Hepatocyte (in vitro differentiated cells): ENCODE data around the gene RAB11FIP3.

Experiments
- EZH2 ChIP-seq: fragments of 200-600 bp; sonication (generic); IDR thresholded peaks from 2 replicates; pipeline ENCODE4 v1.6.1; 2016; ENCODE audit warnings: antibody characterized with exemption, mild to moderate bottlenecking, borderline replicate concordance
- EZH2phosphoT487 ChIP-seq: fragments of 200-600 bp; sonication (generic); IDR thresholded peaks from one replicate; pipeline ENCODE4 v1.6.1; 2018; ENCODE audit warnings: antibody characterized with exemption, mild to moderate bottlenecking, low read depth, moderate library complexity; ENCODE audit not compliant: unreplicated experiment, severe bottlenecking
- TF ChIP-seq, protein P1 (sequence below): fragments of 200-600 bp; sonication (generic); IDR thresholded peaks from 2 replicates; pipeline ENCODE4 v1.5.1; 2016; ENCODE audit warnings: antibody characterized with exemption, mild to moderate bottlenecking; ENCODE audit not compliant: poor library complexity

DNA sequence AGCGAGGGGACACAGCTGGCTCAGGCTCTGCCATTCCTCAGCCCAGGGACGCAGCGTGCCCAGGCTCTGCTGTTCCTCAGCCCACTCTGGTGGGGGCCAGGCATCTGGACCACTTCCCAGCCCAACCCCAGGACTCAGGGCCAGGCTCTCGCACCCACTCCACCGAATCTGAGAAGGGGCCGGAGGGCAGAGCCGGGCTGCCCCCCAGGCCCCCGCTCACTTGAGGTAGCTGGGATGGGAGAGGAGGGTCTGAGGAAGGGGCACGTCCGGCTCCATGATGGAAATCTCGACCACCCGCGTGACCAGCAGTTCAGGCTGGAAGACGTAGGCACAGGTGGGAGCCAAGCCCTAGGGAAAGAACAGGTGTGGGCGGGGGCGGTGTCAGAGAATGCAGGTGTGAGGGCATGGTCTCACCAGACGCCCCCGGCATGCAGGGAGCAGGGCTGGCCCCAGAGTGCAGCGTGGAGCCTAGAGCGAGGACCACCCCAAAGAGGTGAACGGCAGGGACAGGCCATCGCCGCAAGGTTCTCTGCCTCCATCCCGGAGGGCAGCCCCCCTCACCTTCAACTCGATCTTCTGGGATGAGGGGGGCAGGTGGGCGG, 48.5 kb upstream of the RAB11FIP3 start:
- TF ChIP-seq, protein P1, sequence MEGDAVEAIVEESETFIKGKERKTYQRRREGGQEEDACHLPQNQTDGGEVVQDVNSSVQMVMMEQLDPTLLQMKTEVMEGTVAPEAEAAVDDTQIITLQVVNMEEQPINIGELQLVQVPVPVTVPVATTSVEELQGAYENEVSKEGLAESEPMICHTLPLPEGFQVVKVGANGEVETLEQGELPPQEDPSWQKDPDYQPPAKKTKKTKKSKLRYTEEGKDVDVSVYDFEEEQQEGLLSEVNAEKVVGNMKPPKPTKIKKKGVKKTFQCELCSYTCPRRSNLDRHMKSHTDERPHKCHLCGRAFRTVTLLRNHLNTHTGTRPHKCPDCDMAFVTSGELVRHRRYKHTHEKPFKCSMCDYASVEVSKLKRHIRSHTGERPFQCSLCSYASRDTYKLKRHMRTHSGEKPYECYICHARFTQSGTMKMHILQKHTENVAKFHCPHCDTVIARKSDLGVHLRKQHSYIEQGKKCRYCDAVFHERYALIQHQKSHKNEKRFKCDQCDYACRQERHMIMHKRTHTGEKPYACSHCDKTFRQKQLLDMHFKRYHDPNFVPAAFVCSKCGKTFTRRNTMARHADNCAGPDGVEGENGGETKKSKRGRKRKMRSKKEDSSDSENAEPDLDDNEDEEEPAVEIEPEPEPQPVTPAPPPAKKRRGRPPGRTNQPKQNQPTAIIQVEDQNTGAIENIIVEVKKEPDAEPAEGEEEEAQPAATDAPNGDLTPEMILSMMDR, result no peak
- TF ChIP-seq EZH2, result no peak
- TF ChIP-seq EZH2phosphoT487, result no peak
